Type B pancreatic cell (in vitro differentiated cells): ENCODE measurements around the gene SEC14L5. TPM values are rescaled to one million over a fixed set of nuclear protein-coding genes. Genes with fewer than 3 reads are reported as not detected.
A peak's percentile ranks its signal among the peaks of the same experiment; 100 is the strongest.

Source experiments
- DNase-seq: peaks from one replicate; pipeline ENCODE4 v3.0.0; 2021; ENCODE audit warnings: mixed read lengths; ENCODE audit not compliant: unreplicated experiment; ENCODE audit errors: extremely low spot score
- H3K27ac Mint-ChIP-seq: 2 replicates; pipeline ENCODE4 v1.8.0; 2021; ENCODE audit warnings: mild to moderate bottlenecking, mixed read lengths
- H3K27me3 Mint-ChIP-seq: 2 replicates; pipeline ENCODE4 v1.8.0; 2021; ENCODE audit warnings: mixed read lengths
- H3K36me3 Mint-ChIP-seq: 2 replicates; pipeline ENCODE4 v1.8.0; 2021; ENCODE audit warnings: mixed read lengths
- H3K4me1 Mint-ChIP-seq: one replicate; pipeline ENCODE4 v1.8.0; 2021; ENCODE audit warnings: mixed read lengths; ENCODE audit not compliant: unreplicated experiment
- H3K4me3 Mint-ChIP-seq: 2 replicates; pipeline ENCODE4 v1.8.0; 2021; ENCODE audit warnings: mild to moderate bottlenecking, mixed read lengths
- H3K9me3 Mint-ChIP-seq: 2 replicates; pipeline ENCODE4 v1.8.0; 2021; ENCODE audit warnings: mixed read lengths
- total RNA-seq: library from RNA; stranded (reverse); gene quantifications from 2 replicates; pipeline ENCODE4 v1.2.1, GENCODE V29; 2021; ENCODE audit warnings: low replicate concordance
- TF ChIP-seq, protein P1 (sequence below): fragments of 200-600 bp; sonication (generic); conservative IDR thresholded peaks from 2 replicates; pipeline ENCODE4 v1.5.0; 2021; ENCODE audit warnings: antibody characterized with exemption, mild to moderate bottlenecking

SEC14L5 gene
- total RNA-seq, 1 donor from 2014 or later, result 0.92 TPM

DNA sequence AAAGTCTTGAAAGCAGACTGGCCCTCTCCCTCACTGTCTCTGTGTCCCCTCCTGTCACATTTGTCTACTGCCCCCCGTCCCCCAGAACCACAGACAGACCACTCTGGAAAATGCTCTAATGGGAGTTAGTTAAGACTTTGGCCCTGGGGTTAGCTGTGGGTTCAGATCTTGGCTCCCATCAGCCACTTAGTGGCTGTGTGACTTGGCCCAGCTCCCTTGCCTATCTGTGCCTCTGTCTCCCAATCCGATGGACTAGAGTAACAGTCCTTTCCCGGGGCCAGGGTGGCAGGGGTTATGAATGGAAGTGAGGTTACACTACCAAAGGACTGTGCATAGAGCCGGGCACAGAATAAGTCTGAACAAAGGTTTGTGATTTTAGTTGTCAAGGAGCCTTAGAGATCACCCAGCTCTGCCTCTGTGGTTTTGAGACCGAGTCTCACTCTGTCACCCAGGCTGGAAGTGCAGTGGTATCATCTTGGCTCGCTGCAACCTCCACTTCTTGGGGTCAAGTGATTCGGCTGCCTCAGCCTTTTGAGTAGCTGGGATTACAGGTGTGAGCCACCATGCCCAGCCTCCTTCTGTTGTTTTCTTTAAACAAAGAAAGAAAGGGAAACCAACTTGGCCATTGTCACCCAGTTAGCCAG lies 44.9 kb upstream of the SEC14L5 start:
- TF ChIP-seq, protein P1, sequence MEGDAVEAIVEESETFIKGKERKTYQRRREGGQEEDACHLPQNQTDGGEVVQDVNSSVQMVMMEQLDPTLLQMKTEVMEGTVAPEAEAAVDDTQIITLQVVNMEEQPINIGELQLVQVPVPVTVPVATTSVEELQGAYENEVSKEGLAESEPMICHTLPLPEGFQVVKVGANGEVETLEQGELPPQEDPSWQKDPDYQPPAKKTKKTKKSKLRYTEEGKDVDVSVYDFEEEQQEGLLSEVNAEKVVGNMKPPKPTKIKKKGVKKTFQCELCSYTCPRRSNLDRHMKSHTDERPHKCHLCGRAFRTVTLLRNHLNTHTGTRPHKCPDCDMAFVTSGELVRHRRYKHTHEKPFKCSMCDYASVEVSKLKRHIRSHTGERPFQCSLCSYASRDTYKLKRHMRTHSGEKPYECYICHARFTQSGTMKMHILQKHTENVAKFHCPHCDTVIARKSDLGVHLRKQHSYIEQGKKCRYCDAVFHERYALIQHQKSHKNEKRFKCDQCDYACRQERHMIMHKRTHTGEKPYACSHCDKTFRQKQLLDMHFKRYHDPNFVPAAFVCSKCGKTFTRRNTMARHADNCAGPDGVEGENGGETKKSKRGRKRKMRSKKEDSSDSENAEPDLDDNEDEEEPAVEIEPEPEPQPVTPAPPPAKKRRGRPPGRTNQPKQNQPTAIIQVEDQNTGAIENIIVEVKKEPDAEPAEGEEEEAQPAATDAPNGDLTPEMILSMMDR, result no peak
- H3K9me3 Mint-ChIP-seq, result no peaks in the 10 kb centered on the region
- H3K4me1 Mint-ChIP-seq, result peaks cover 5% of the 10 kb centered on the region
- peak overlapping the region; percentile 70 for H3K27ac Mint-ChIP-seq
- H3K36me3 Mint-ChIP-seq, result no peaks in the 10 kb centered on the region
- no peaks in the 10 kb centered on the region for H3K27me3 Mint-ChIP-seq
- no peak overlapping the region for H3K4me3 Mint-ChIP-seq
- DNase-seq, result no peak

DNA sequence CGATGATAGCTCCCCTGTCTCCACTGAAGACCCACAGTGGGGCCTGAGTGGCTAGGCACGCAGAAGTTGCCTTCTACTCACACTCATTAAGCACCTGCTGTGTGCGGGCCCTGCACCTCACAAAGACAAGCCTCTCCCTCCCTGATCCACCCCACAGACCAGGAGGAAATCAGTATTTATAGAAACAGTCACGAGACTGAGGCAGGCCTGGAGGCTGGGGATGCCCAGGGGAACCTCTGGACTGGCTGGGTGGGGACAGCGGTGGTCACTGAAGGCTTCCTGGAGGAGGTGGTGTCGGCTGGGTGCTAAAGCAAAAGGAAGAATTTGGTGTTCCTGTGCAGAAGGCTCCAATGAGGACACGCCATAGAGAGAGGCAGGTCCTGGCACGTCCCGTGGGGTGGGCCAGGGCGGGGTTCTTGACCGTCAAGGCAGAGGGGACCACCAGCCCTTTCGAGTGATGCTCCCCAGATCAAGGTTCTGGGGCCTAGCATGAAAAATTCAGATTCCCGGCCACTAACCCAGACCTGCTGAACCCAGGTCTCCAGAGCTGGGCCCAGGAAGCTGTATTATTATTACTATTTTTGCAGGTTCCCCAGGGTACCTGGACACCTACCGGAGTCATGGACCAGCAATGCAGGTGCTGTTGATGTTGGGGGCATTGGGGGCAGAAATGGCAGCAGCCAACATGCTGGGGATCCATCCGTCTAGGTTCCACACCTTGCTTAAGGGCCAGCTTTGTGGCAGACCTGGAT lies 44.2 kb upstream of the SEC14L5 start:
- H3K4me1 Mint-ChIP-seq, result peaks cover 5% of the 10 kb centered on the region
- DNase-seq, result no peak
- peak overlapping the region; percentile 70 for H3K27ac Mint-ChIP-seq
- no peaks in the 10 kb centered on the region for H3K27me3 Mint-ChIP-seq
- no peaks in the 10 kb centered on the region for H3K36me3 Mint-ChIP-seq
- H3K9me3 Mint-ChIP-seq, result no peaks in the 10 kb centered on the region
- TF ChIP-seq, protein P1, result no peak
- no peak overlapping the region for H3K4me3 Mint-ChIP-seq

DNA sequence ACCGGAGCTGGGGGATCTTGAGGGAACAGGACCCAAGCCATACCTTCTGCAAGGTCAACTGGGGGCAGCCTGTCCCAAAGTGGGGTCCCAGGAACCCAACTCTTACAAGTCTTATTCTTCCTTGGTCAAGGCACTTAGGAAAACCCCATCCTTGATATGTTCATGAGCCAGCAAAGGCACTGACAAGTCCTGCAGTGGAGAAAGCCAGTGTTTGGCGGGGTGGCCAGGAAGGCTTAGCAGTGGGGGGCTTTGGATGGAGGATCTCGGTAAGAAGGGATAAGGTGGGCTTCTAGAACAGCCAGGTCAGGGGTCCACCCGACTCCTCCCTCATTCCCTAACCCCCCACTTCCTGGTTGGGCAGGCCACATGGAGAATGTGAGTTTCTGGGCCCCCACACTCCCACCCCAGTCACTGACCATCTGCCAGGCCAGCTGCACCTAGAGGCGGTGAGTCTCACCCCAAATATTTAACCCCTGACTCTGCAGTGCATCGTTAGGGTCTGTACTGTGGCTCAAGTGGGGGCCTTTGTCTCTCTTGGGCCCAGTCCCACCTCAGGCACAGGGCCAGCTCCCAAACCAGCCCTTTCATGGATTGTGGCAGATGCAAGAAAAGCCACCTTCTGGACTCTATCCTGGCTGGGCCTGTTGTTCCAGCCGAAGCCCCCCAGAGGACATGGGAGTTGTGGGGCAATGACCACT lies 43.5 kb upstream of the SEC14L5 start:
- Mint-ChIP-seq H3K4me3 (no peak overlapping the region), H3K4me1 (peaks cover 5% of the 10 kb centered on the region), H3K27ac (peak overlapping the region; percentile 50), H3K36me3 (no peaks in the 10 kb centered on the region), H3K9me3 (no peaks in the 10 kb centered on the region), H3K27me3 (no peaks in the 10 kb centered on the region)
- no peak for DNase-seq
- TF ChIP-seq, protein P1, result no peak

DNA sequence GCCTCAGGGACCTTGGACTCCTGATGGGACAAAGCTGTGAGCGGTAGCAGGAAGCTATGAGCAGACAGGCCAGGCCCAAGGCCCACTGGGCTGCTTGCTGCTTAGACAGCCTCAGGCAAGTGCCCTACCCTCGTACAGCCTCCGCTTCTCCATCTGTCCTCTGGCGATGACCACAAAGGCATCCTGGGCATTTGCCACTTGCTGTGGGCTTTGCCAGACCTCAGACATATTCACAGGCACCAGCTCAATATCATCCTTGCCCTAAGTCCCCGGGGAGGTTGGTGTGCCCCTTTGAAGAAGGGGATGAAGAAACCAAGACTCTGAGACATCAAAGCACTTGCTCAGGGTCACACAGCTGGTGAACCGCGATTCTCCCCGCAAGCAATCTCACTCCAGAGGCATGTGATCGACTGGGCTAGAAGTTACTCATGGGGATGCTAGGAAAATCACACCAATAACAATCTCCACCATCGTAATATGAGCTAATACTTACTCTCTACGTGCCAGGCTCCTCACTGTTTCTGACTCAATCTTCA lies 42.8 kb upstream of the SEC14L5 start:
- Mint-ChIP-seq H3K36me3 (no peaks in the 10 kb centered on the region), H3K4me1 (peaks cover 5% of the 10 kb centered on the region), H3K27ac (peak overlapping the region; percentile 50), H3K4me3 (no peak overlapping the region), H3K9me3 (no peaks in the 10 kb centered on the region), H3K27me3 (no peaks in the 10 kb centered on the region)
- TF ChIP-seq, protein P1, result no peak
- no peak for DNase-seq

DNA sequence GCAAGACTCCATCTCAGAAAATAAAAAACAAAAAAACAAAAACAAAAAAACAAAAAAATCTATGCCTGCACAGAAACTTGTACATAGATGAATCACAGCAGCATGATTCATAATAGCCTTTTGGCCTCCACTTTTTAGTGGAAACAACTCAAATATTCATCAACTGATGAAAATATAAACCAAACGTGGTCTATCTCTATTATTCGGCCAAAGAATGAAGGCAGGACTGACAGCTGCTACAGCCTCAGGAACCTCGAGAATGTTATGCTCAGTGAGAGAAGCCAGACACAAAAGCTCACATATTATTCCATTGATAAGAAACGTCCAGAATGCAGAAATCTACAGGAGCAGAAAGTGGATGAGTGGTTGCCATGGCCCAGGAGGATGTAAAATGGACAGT lies 41.0 kb upstream of the SEC14L5 start:
- TF ChIP-seq, protein P1, result no peak
- Mint-ChIP-seq H3K27me3 (no peaks in the 10 kb centered on the region), H3K9me3 (no peaks in the 10 kb centered on the region), H3K4me1 (peaks cover 5% of the 10 kb centered on the region), H3K4me3 (peak overlapping the region; percentile 53), H3K27ac (peak overlapping the region; percentile 97), H3K36me3 (no peaks in the 10 kb centered on the region)
- DNase-seq, result no peak
